Endothelial cell of umbilical vein (primary cell): ENCODE data around the gene GRID2.

ENCODE experiments used
- GATA2 ChIP-seq: IDR thresholded peaks from 2 replicates; pipeline ENCODE4 v1.7.0; 2011; ENCODE audit warnings: low read depth, mild to moderate bottlenecking, moderate library complexity, mixed read lengths, low read length; ENCODE audit not compliant: insufficient read length, insufficient read depth
- POLR2A ChIP-seq: IDR thresholded peaks from 2 replicates; pipeline ENCODE4 v1.6.1; 2012; ENCODE audit warnings: low read depth, mild to moderate bottlenecking, control low read depth, low read length
- POLR2AphosphoS5 ChIP-seq: IDR thresholded peaks from 2 replicates; pipeline ENCODE4 v1.6.1; 2012; ENCODE audit warnings: low read depth, mild to moderate bottlenecking, control low read depth, low read length, moderate library complexity; ENCODE audit not compliant: insufficient read depth
- TF ChIP-seq, protein P1 (sequence below), 2 donors: IDR thresholded peaks; 1 replicate in 1 of 2; 2 replicates in 1 of 2; pipeline ENCODE4 v1.5.1; 2011; ENCODE audit warnings: low read length in 2 of 2, mild to moderate bottlenecking in 2 of 2, moderate library complexity in 2 of 2, control low read depth in 1 of 2, inconsistent platforms in 1 of 2, low read depth in 1 of 2; ENCODE audit not compliant: insufficient read depth in 1 of 2; ENCODE audit errors: extremely low read depth in 1 of 2

DNA sequence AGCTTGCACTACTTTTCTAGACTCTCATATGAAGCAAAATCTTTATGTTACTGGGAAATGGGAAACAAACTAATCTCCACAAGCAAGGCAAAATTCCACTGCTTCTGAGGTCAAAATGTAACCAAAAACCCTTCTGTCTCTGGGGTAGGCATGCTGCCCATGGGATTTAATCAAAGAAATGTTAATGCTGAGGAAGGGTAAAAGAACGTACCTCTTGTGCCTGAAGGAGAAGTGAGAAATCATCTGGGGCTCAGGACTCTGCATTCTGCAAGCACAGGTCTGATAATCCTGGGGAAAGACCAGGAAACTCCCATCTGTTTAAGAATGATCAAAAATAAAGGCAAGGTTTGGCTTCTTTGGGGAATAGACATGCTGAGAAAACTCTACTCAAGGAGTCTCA lies 184.7 kb downstream of the GRID2 start:
- TF ChIP-seq, protein P1, sequence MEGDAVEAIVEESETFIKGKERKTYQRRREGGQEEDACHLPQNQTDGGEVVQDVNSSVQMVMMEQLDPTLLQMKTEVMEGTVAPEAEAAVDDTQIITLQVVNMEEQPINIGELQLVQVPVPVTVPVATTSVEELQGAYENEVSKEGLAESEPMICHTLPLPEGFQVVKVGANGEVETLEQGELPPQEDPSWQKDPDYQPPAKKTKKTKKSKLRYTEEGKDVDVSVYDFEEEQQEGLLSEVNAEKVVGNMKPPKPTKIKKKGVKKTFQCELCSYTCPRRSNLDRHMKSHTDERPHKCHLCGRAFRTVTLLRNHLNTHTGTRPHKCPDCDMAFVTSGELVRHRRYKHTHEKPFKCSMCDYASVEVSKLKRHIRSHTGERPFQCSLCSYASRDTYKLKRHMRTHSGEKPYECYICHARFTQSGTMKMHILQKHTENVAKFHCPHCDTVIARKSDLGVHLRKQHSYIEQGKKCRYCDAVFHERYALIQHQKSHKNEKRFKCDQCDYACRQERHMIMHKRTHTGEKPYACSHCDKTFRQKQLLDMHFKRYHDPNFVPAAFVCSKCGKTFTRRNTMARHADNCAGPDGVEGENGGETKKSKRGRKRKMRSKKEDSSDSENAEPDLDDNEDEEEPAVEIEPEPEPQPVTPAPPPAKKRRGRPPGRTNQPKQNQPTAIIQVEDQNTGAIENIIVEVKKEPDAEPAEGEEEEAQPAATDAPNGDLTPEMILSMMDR (IDR thresholded peaks at IDR 0.05; ENCODE audit: extremely low read depth in 1 of 2, insufficient read depth in 1 of 2, low read depth in 1 of 2, low read length in 2 of 2) = no peak
- TF ChIP-seq GATA2 = no peak
- TF ChIP-seq POLR2A = no peak
- TF ChIP-seq POLR2AphosphoS5 = no peak
